K562 (cell line): ENCODE results near the gene PAFAH1B2. TPM values are rescaled to one million over a fixed set of nuclear protein-coding genes. Genes with fewer than 3 reads are reported as not detected.
A peak's percentile ranks its signal among the peaks of the same experiment; 100 is the strongest.

Source experiments
- ATF3 ChIP-seq, 2 experiments: fragments of 450-650 bp in 1 of 2; sonication (generic) in 1 of 2; formaldehyde crosslinking in 1 of 2; IDR thresholded peaks in 1 of 2; conservative IDR thresholded peaks in 1 of 2; 2 replicates each; pipeline versions ENCODE4 v1.6.1 to v1.8.1; 2016 to 2023; ENCODE audit warnings: mild to moderate bottlenecking in 2 of 2, moderate library complexity in 2 of 2, inconsistent platforms in 1 of 2, missing genetic modification reagents in 1 of 2
- BACH1 ChIP-seq: fragments of 200-800 bp; sonication (Bioruptor generic); IDR thresholded peaks from 2 replicates; pipeline ENCODE4 v1.6.1; 2016; ENCODE audit warnings: missing genetic modification characterization, missing compliant biosample characterization
- CTBP1 ChIP-seq: fragments of 450-650 bp; IDR thresholded peaks from 2 replicates; pipeline ENCODE4 v1.6.1; 2016; ENCODE audit warnings: borderline replicate concordance
- CXXC5 ChIP-seq: fragments of 250-450 bp; sonication (Bioruptor Pico); IDR thresholded peaks from 2 replicates; pipeline ENCODE4 v1.8.0; 2022; ENCODE audit warnings: inconsistent platforms, mild to moderate bottlenecking, moderate library complexity
- FOXJ2 ChIP-seq: fragments of 200-800 bp; sonication (Bioruptor generic); IDR thresholded peaks from 2 replicates; pipeline ENCODE4 v1.6.1; 2016; ENCODE audit warnings: missing genetic modification characterization, missing compliant biosample characterization
- GTF2E2 ChIP-seq: fragments of 200-800 bp; sonication (Bioruptor generic); IDR thresholded peaks from 2 replicates; pipeline ENCODE4 v1.6.1; 2016; ENCODE audit warnings: missing genetic modification characterization, missing compliant biosample characterization
- HDGF ChIP-seq: fragments of 450-650 bp; IDR thresholded peaks from 2 replicates; pipeline ENCODE4 v1.6.1; 2016
- HIVEP1 ChIP-seq: fragments of 250-450 bp; sonication (Bioruptor Pico); IDR thresholded peaks from 2 replicates; pipeline ENCODE4 v1.4.0; 2020; ENCODE audit warnings: mild to moderate bottlenecking
- HSF4 ChIP-seq: fragments of 250-450 bp; sonication (Bioruptor Pico); IDR thresholded peaks from 2 replicates; pipeline ENCODE4 v2.1.2; 2022; ENCODE audit warnings: mild to moderate bottlenecking, moderate library complexity, borderline replicate concordance
- MCM7 ChIP-seq, 2 experiments: fragments of 450-650 bp; IDR thresholded peaks; 2 replicates each; pipeline ENCODE4 v1.6.1; 2016 to 2018
- MYC ChIP-seq, 2 experiments: fragments of 250-450 bp in 1 of 2; sonication (Bioruptor Pico) in 1 of 2; IDR thresholded peaks; 2 replicates each; pipeline versions ENCODE4 v1.5.1 to v1.6.1; 2012 to 2021; ENCODE audit warnings: low read depth in 2 of 2, borderline replicate concordance in 1 of 2, improper control_type of control experiment in 1 of 2, low read length in 1 of 2, mild to moderate bottlenecking in 1 of 2, moderate library complexity in 1 of 2
- NFIC ChIP-seq: fragments of 450-650 bp; IDR thresholded peaks from 2 replicates; pipeline ENCODE4 v1.6.1; 2017; ENCODE audit warnings: mild to moderate bottlenecking, inconsistent platforms
- PHF8 ChIP-seq: fragments of 200-600 bp; sonication (generic); IDR thresholded peaks from 2 replicates; pipeline ENCODE4 v1.6.1; 2012; ENCODE audit warnings: mixed run types, mild to moderate bottlenecking, inconsistent platforms, low read length, moderate library complexity, borderline replicate concordance
- RAD51 ChIP-seq: fragments of 450-650 bp; IDR thresholded peaks from 2 replicates; pipeline ENCODE4 v1.7.1; 2016; ENCODE audit warnings: low read depth, mild to moderate bottlenecking, borderline replicate concordance
- SRF ChIP-seq, 2 experiments: fragments of 250-450, 450-650 bp in 1 of 2; sonication (Bioruptor Pico) in 1 of 2; sonication (generic) in 1 of 2; formaldehyde crosslinking; IDR thresholded peaks; 2 replicates each; pipeline versions ENCODE4 v1.5.0 to v1.5.1; 2020 to 2022; ENCODE audit warnings: mild to moderate bottlenecking in 1 of 2, missing genetic modification reagents in 1 of 2
- VEZF1 ChIP-seq: fragments of 200-800 bp; sonication (Bioruptor generic); IDR thresholded peaks from 2 replicates; pipeline ENCODE4 v1.6.1; 2017; ENCODE audit warnings: missing genetic modification characterization, missing compliant biosample characterization
- ZBTB2 ChIP-seq: fragments of 450-650 bp; IDR thresholded peaks from 2 replicates; pipeline ENCODE4 v1.6.1; 2016; ENCODE audit warnings: antibody characterized with exemption
- ZNF184 ChIP-seq: sonication (generic); formaldehyde crosslinking; IDR thresholded peaks from 2 replicates; pipeline ENCODE4 v1.5.0; 2020; ENCODE audit warnings: missing genetic modification reagents
- ZNF347 ChIP-seq: fragments of 450-650 bp; formaldehyde crosslinking; IDR thresholded peaks from 2 replicates; pipeline ENCODE4 v1.4.0; 2020; ENCODE audit warnings: low read depth, mild to moderate bottlenecking, moderate library complexity
- polyA plus RNA-seq, 8 experiments: library from polyadenylated mRNA; depleted of rRNA in 4 of 8; stranded (reverse) in 5 of 8; unstranded in 3 of 8; fragments of >200 nt; fragmentation: Nextera tagmentation in 2 of 8; fragmentation: Illumina TruSeq in 1 of 8; extraction: Ambion mirVana in 2 of 8; extraction: Trizol in 1 of 8; gene quantifications; 2 replicates each; pipeline versions ENCODE4 v1.2.1 to v1.2.3, GENCODE V29; 2011 to 2014; ENCODE audit warnings: inconsistent platforms in 1 of 8, missing spikeins in 1 of 8
- total RNA-seq, 7 experiments: library from RNA; depleted of rRNA in 6 of 7; stranded (reverse); fragments of >200 nt in 6 of 7; fragmentation: Illumina TruSeq in 2 of 7; extraction: Trizol in 2 of 7; gene quantifications; 2 replicates each; pipeline versions ENCODE4 v1.2.1 to v1.2.3, GENCODE V29; 2011 to 2021; ENCODE audit warnings: low replicate concordance in 1 of 7
- TF ChIP-seq, protein P1 (sequence below): fragments of 250-450 bp; sonication (Bioruptor Pico); IDR thresholded peaks from 2 replicates; pipeline ENCODE4 v1.4.0; 2020

The PAFAH1B2 gene
- total and polyA plus RNA-seq, 9 of the 15 experiments (the other 6 are each of a cell fraction or from before 2014, with no cell fraction given), result 27.8 to 94.7 (median 64.9) TPM

GRCh38 chr11:117178210-117179034, 34.3 kb downstream of the PAFAH1B2 start, which contains the start of gene SIDT2 (continued):
- peak; percentile 27 for TF ChIP-seq NFIC
- TF ChIP-seq, protein P1, sequence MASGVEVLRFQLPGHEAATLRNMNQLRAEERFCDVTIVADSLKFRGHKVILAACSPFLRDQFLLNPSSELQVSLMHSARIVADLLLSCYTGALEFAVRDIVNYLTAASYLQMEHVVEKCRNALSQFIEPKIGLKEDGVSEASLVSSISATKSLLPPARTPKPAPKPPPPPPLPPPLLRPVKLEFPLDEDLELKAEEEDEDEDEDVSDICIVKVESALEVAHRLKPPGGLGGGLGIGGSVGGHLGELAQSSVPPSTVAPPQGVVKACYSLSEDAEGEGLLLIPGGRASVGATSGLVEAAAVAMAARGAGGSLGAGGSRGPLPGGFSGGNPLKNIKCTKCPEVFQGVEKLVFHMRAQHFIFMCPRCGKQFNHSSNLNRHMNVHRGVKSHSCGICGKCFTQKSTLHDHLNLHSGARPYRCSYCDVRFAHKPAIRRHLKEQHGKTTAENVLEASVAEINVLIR (CRISPR knock-in tag), result peak; percentile 65
- no peak for TF ChIP-seq RAD51
- TF ChIP-seq ATF3 (IDR thresholded peaks at IDR 0.05), result peak; percentile 69; the same call in 1 of the 2 replicates
- TF ChIP-seq ATF3 (CRISPR knock-in tag; conservative IDR thresholded peaks at IDR 0.05), result no peak
- no peak for TF ChIP-seq ZNF184 (CRISPR knock-in tag)
- TF ChIP-seq HDGF, result no peak
- no peak for TF ChIP-seq GTF2E2 (tag)
- peak; percentile 44; the same call in 1 of the 2 replicates for TF ChIP-seq MYC (IDR thresholded peaks at IDR 0.05; ENCODE audit: low read depth, low read length)
- no peak for TF ChIP-seq MYC (CRISPR knock-in tag; IDR thresholded peaks at IDR 0.05; ENCODE audit: borderline replicate concordance, low read depth)
- TF ChIP-seq BACH1 (tag), result no peak
- TF ChIP-seq CXXC5 (CRISPR knock-in tag), result peak; percentile 97
- peak; percentile 74 for TF ChIP-seq FOXJ2 (tag)
- TF ChIP-seq MCM7 (IDR thresholded peaks at IDR 0.05), result no peak
- TF ChIP-seq CTBP1, result peak; percentile 54; the same call in 1 of the 2 replicates
- TF ChIP-seq HIVEP1 (CRISPR knock-in tag), result no peak
- TF ChIP-seq SRF (CRISPR knock-in tag; IDR thresholded peaks at IDR 0.05), result 0 out of 4 replicates have a peak, but pooled peaks of 1 of the 2 experiments have one; percentile 66
- TF ChIP-seq ZNF347 (CRISPR knock-in tag), result no peak
- peak; percentile 39; the same call in 1 of the 2 replicates for TF ChIP-seq PHF8
- TF ChIP-seq ZBTB2, result no peak
- no peak for TF ChIP-seq HSF4 (CRISPR knock-in tag)
- peak; percentile 68 for TF ChIP-seq VEZF1 (CRISPR knock-in tag)
